Mononuclear cell (primary cell): ENCODE data around the gene PLXNA3. TPM values are rescaled to one million over a fixed set of nuclear protein-coding genes. Genes with fewer than 3 reads are reported as not detected.

ENCODE experiments used
- H3K27me3 ChIP-seq: 2 replicates; pipeline ENCODE4 v1.6.0; 2011; ENCODE audit warnings: low read length, control low read depth; ENCODE audit not compliant: insufficient read depth
- H3K4me1 ChIP-seq: 2 replicates; pipeline ENCODE4 v1.5.1; 2011; ENCODE audit warnings: mild to moderate bottlenecking, low read length, control low read depth; ENCODE audit not compliant: insufficient read depth
- H3K4me3 ChIP-seq: 2 replicates; pipeline ENCODE4 v1.5.1; 2011; ENCODE audit warnings: mild to moderate bottlenecking, low read length, moderate library complexity
- H3K9me3 ChIP-seq: 2 replicates; pipeline ENCODE4 v1.5.1; 2011; ENCODE audit warnings: low read depth, mild to moderate bottlenecking, control low read depth, low read length
- total RNA-seq: library from RNA; depleted of rRNA; stranded (reverse); fragments of >200 nt; gene quantifications from one replicate; pipeline ENCODE4 v1.2.3, GENCODE V29; 2012

Gene PLXNA3
- total RNA-seq, 1 donor = 5.5 TPM

DNA sequence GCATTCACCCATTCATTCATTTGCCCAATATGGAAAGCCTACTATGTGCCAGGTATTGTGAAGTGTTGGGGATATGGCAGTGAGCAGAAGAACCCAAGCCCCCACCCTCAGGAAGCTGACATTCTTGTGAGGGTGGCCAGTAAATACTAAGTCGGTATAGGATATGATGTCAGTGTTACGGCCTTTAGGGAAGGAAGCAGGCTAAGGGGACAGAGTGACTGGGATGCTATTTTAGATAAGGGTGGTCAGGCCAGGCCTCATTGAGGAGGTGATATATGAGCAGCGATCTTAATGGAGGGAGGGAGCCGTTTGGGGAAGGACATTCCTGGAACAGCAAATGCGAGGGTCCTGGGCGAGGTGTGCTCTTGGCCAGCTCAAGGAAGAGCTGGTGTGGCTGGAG, 27.6 kb upstream of the PLXNA3 start:
- Histone ChIP-seq H3K4me1 (peaks cover 35% of the 10 kb centered on the region), H3K27me3 (no peaks in the 10 kb centered on the region), H3K9me3 (no peaks in the 10 kb centered on the region), H3K4me3 (no peak overlapping the region)

DNA sequence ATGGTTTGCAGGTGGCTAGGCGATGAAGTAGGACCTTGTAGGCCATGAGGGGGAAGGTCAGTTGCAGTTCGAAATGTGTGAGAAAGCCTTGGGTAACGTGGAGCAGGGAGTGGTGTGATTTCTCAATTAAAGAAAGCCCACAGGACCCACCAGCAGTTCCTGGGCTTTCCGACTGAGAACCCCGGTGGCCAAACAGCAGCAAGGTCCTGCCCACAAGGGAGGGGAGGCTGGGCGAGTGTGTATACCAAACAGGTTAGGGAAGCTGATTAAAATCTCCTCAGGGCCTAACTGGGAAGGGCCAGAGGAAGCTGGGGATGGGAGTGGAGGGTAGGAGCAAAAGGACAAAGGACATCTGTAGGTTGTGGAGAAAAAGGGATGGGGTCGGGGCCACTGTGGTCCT, 27.2 kb upstream of the PLXNA3 start:
- Histone ChIP-seq H3K27me3 (no peaks in the 10 kb centered on the region), H3K4me3 (no peak overlapping the region), H3K4me1 (peaks cover 35% of the 10 kb centered on the region), H3K9me3 (no peaks in the 10 kb centered on the region)

DNA sequence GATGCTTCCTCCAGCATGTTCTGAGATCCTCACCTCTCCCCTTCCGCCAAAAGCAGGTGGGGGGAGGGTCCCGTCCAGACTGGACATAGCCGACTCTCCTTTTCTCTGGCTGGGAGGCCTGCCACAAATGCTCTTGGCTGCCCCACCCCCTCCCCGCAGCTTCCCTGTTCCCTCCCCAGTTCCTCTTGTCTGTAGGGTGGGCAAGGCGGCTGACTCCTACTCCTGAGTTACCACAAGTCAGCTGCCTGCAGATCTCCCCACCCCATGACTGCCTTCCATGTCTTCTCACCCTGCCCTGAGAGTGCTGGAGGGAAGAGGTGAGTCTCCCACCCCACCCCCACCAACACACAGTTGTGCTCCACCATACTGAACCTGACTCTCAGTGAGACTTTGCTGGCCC, 26.7 kb upstream of the PLXNA3 start:
- no peak overlapping the region for H3K4me3 ChIP-seq
- no peaks in the 10 kb centered on the region for H3K27me3 ChIP-seq
- H3K9me3 ChIP-seq = no peaks in the 10 kb centered on the region
- H3K4me1 ChIP-seq = peaks cover 38% of the 10 kb centered on the region

DNA sequence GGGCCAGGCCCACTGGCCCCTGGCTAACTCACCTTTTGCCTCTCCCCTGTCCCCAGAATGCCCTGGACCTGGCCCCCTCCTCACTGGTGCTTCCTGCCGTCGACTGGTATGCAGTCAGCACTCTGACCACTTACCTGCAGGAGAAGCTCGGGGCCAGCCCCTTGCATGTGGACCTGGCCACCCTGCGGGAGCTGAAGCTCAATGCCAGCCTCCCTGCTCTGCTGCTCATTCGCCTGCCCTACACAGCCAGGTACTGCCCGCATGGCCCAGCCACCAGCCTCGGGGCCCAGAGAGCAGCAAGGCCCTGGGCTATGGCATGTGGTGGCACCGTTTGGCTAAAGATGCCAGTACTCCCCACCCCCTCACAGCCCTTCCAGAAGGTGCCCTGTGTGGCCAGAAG, 25.9 kb upstream of the PLXNA3 start:
- H3K4me1 ChIP-seq = peaks cover 37% of the 10 kb centered on the region
- no peaks in the 10 kb centered on the region for H3K9me3 ChIP-seq
- H3K27me3 ChIP-seq = no peaks in the 10 kb centered on the region
- no peak overlapping the region for H3K4me3 ChIP-seq

DNA sequence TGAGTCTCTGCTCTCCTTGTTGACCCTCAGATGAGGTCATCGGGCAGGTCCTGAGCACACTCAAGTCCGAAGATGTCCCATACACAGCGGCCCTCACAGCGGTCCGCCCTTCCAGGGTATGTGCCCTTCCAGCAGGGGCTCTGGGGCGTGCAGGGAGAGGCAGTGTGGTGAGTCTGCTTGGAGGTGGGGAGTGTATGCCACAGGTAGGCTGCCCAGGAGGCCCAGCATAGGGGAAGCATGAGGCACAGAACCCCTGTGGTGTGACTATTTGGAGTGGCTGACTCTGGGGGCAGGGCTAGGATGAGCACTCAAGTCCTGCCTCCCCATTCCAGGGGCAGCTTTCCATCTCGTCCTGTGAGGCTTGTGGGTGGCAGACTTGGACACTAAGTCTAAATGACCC, 24.5 kb upstream of the PLXNA3 start:
- Histone ChIP-seq H3K27me3 (no peaks in the 10 kb centered on the region), H3K9me3 (no peaks in the 10 kb centered on the region), H3K4me3 (no peak overlapping the region), H3K4me1 (peaks cover 37% of the 10 kb centered on the region)

DNA sequence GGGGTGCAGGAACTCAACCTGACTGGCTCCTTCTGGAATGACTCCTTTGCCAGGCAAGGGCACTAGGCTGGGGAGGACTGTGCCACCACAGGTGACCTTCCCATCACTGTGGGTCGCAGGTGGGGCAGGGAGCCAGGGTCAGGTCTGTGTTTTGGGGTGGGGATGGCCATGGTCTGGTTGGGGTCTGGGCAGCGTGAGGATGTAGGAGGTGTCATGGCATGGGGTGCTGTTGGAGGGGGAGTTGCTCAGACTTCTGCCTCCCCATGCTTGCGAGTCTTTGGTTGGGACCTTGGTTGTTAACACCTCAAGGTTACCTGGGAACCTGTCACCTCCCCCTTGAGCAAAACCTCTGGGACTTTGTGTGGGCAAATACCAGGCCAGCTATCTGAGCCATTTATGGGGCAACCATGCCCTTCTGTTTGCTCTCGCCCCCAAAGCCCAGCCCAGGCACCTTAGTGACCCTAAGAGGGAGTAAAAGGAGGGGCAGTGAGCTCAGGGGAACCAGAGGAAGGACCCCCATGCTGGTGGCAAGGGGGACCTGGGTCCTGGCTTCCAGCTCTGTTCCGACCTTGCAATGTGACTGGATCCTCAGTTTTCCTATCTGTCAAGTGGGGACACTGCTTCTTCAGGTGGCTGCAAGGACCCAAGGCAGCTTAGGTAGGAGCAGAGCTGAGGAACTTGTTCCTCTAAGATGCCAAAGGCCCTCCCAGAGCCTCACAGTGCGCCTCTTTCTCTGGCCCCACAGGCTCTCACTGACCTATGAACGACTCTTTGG, 23.5 kb upstream of the PLXNA3 start:
- no peaks in the 10 kb centered on the region for H3K27me3 ChIP-seq
- H3K4me1 ChIP-seq = peaks cover 34% of the 10 kb centered on the region
- no peaks in the 10 kb centered on the region for H3K9me3 ChIP-seq
- no peak overlapping the region for H3K4me3 ChIP-seq

DNA sequence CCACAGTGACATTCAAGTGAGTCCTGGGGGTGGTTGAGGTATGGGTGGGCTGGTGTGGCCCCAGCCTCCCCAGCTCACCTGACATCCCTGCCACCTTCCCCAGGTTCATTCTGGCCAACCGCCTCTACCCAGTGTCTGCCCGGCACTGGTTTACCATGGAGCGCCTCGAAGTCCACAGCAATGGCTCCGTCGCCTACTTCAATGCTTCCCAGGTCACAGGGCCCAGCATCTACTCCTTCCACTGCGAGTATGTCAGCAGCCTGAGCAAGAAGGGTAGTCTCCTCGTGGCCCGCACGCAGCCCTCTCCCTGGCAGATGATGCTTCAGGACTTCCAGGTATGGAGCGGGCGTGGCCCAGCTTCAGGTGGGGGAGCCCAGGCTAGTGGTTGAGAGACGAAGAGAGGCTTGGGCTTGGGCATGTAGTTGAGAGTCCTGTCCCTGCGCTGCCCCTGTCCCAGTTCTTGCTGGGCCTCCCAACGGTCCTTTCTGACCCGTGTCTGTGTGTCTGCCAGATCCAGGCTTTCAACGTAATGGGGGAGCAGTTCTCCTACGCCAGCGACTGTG, 22.8 kb upstream of the PLXNA3 start:
- Histone ChIP-seq H3K9me3 (no peaks in the 10 kb centered on the region), H3K4me1 (peaks cover 27% of the 10 kb centered on the region), H3K4me3 (no peak overlapping the region), H3K27me3 (no peaks in the 10 kb centered on the region)

DNA sequence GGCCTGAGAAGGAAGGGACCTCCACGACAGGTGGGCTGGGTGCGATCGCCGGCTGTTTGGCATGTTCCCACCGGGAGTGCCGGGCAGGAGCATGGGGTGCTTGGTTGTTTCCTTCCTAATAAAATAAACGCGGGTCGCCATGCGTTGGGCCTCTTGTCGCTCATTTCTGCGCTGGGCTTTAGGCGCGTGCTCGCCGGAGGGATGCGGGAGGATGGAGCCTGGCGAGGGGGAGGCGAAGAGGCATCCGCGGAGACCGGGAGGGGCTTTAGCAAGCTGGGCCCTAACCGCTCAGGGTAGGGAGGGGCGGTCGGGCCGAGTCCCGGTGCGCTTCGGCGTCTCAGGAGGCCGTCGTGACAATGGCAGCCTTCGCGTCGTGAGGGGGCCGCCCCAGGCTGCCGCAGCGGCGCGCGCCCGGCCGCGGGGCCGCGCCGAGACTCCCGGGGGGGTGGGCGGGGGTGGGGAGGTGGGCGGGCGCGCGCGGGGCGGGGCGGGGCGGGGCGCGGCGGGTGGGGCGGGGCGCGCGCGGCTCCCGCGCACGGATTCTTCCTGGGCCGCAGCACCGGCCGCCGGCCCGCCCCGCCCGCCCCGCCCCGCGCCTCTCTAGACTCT, 21.6 kb upstream of the PLXNA3 start:
- peak overlapping the region; percentile 45 for H3K4me3 ChIP-seq
- H3K27me3 ChIP-seq = no peaks in the 10 kb centered on the region
- no peaks in the 10 kb centered on the region for H3K9me3 ChIP-seq
- H3K4me1 ChIP-seq = peaks cover 18% of the 10 kb centered on the region

DNA sequence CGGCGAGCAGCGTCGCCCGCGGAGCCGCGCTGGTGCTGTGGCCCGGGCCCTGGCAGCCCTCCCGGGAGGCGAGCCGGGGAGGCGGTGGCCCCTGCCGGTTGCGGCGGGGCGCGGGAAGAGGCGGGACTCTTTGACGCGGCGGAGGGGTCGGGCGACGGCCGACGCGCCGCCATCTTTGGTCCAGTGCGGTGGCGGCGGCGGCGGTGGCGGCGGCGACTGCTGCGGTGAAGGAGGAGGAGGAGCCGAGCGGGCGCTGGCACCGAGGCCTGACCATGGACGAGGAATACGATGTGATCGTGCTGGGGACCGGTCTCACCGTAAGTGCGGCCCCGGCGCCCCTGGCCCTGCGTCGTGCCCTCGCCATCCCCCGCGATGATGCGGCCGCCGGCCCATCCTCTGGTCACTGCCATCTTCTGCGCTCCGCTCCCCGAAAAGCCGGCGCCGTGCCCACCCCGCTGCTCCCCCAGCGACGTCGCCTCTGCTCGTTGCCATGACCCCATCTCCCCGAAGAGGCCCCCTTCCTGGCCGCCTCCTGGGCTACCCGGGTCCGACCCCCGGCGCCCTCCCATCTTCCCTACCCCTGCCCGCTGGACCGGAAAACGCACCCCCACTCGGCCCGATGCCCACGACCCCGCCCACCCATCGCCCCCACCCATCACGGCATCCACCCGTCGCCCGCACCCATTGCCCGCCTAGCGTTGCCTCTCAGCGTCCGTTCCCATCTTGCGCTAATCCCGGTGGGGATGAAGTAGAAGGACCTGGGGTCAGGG, 20.9 kb upstream of the PLXNA3 start, which contains the start of gene GDI1:
Gene GDI1 (plus strand): TSS at position 172 of the 770 bp plus-strand sequence. CDS start 101 bp downstream, at position 273.
- Histone ChIP-seq H3K27me3 (no peaks in the 10 kb centered on the region), H3K4me3 (peak within 1 kb of the TSS; percentile 45), H3K9me3 (no peaks in the 10 kb centered on the region), H3K4me1 (peaks cover 18% of the 10 kb centered on the region)

DNA sequence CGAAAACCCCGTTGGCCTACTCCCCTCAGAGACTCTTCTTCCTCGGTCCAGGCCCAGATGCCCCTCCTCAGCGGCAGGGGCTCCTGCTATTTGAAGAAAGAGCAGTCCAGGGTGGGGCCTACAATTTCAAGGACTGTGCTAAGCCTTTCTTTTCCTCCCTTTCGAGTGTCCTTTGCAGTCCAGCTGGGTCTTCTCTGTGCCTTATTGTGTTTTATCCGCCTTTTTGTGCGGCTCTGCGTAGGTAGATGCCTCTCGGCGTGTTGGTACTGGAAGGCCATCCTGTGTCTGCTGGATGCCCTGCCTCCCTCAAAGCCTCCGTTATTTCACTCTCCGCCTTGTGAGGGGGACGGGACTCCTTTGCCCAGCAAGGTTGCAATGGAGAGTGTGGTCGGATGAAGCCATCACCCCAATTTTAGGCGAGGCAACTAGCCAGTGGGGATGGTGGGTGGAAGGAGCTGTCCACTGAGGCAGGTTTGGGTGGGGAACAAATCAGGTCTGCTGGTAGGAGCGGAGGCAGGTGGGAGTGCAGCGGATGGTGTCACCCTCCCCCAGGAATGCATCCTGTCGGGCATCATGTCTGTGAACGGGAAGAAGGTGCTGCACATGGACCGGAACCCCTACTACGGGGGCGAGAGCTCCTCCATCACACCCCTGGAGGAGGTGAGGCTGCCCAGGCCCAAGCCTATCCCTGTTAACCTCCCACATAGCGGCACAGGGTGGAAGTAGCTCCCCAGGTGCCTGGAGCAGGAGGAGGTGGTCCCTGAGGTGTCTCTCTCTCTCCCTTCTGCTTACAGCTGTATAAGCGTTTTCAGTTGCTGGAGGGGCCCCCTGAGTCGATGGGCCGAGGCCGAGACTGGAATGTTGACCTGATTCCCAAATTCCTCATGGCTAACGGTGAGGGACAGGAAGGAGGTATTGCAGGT, 19.8 kb upstream of the PLXNA3 start:
- H3K4me1 ChIP-seq = peaks cover 19% of the 10 kb centered on the region

DNA sequence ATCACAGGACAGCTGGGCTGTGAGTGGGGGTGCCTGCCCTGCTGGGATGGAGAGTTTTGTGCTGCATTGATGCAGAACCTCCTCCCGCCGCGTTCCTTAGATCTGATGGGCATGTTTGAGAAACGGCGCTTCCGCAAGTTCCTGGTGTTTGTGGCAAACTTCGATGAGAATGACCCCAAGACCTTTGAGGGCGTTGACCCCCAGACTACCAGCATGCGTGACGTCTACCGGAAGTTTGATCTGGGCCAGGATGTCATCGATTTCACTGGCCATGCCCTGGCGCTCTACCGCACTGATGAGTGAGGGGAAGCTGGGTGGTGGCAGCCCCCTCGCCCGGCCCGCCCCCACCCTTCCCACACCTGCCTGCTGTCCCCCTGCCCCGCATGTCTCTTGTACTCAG, 18.2 kb upstream of the PLXNA3 start:
- Histone ChIP-seq H3K4me3 (no peak overlapping the region), H3K9me3 (no peaks in the 10 kb centered on the region), H3K4me1 (peaks cover 29% of the 10 kb centered on the region), H3K27me3 (no peaks in the 10 kb centered on the region)

More for the DNA sequence above, 19.8 kb upstream of the PLXNA3 start:
- Histone ChIP-seq H3K4me3 (peak overlapping the region; percentile 45), H3K27me3 (no peaks in the 10 kb centered on the region), H3K9me3 (no peaks in the 10 kb centered on the region)

DNA sequence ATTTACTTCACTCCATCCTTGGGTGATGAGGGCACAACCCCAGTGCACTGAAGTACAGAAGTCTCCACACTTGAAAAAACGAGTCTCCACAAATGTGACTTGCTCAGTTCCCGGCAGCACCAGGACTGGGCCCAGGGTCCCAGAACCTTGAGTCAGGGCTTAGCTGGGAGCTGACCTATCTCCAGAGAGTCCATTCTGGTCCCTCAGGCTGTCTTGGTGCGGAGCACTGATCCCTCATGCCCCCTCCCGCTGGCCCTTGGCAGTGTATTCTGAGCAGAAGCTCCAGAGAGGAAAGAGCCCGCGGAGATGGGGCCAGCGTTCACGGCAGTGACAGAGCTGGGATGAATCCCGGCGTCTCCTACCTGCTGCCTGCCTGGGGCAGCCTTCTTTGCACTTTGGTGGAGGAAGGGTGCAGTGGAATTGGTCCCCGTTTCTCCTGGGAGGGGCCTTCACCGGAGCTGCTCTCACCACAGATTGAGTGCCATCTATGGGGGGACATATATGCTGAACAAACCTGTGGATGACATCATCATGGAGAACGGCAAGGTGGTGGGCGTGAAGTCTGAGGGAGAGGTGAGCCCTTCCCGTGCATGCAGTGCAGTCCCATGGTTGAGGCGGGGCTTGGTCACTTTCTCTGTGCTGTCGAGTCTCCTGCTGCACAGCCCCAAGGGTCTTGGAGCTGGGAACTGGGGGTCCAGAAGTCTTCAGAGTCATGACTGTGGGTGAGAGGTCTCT, 17.3 kb upstream of the PLXNA3 start:
- Histone ChIP-seq H3K4me3 (no peak overlapping the region), H3K9me3 (no peaks in the 10 kb centered on the region), H3K27me3 (no peaks in the 10 kb centered on the region), H3K4me1 (peaks cover 35% of the 10 kb centered on the region)

DNA sequence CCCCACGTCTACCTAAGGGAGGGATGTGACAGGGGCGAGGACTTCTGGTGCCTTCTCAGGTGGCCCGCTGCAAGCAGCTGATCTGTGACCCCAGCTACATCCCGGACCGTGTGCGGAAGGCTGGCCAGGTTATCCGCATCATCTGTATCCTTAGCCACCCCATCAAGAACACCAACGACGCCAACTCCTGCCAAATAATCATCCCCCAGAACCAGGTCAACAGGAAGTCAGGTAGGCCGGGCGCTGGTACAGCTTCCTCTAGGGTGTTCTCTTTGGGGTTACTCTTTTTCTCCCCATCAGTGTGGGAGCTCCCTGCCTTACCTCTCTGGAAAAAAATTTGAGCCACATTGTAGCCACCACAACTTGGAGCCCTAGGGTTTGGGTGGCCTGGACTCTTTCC, 16.5 kb upstream of the PLXNA3 start:
- H3K9me3 ChIP-seq = no peaks in the 10 kb centered on the region
- no peak overlapping the region for H3K4me3 ChIP-seq
- H3K27me3 ChIP-seq = no peaks in the 10 kb centered on the region
- peaks cover 30% of the 10 kb centered on the region for H3K4me1 ChIP-seq
